Stomach (tissue), 9 donors: ENCODE results near the gene TRIM21. TPM values are rescaled to one million over a fixed set of nuclear protein-coding genes. Genes with fewer than 3 reads are reported as not detected.
"Not testable (repeated sequence)": the region's sequence is repeated elsewhere in the genome, so short reads cannot be mapped to it uniquely, and the experiment has no call there.

ENCODE experiments used
- DNase-seq, 2 donors: peaks; one replicate each; pipeline versions ENCODE4 v3.0.0 to v3.0.0-alpha.2; 2013 to 2019
- H3K27ac ChIP-seq, 5 donors: fragments of 200-600 bp in 4 of 5; sonication (generic) in 4 of 5; one replicate each; pipeline ENCODE4 v1.5.1; 2013 to 2019; ENCODE audit warnings: mild to moderate bottlenecking in 1 of 5, moderate library complexity in 1 of 5
- H3K27me3 ChIP-seq, 3 donors: fragments of 200-600 bp; sonication (generic); one replicate each; pipeline ENCODE4 v1.5.1; 2017 to 2019; ENCODE audit warnings: mixed run types in 1 of 3
- H3K36me3 ChIP-seq, 4 donors: fragments of 200-600 bp; sonication (generic); 1 replicate in 3 of 4; 2 replicates in 1 of 4; pipeline ENCODE4 v1.5.1; 2016 to 2019
- H3K4me1 ChIP-seq, 4 donors: fragments of 200-600 bp; sonication (generic); one replicate each; pipeline ENCODE4 v1.5.1; 2016 to 2019
- H3K4me3 ChIP-seq, 4 donors: fragments of 200-600 bp; sonication (generic) in 3 of 4; one replicate each; pipeline ENCODE4 v1.5.1; 2016 to 2019; ENCODE audit warnings: mild to moderate bottlenecking in 1 of 4
- H3K9me3 ChIP-seq, 4 donors: fragments of 200-600 bp; sonication (generic); one replicate each; pipeline ENCODE4 v1.5.1; 2016 to 2019
- CTCF ChIP-seq, 7 experiments: fragments of 450-650 bp in 4 of 7; fragments of 200-600 bp in 3 of 7; sonication (generic) in 3 of 7; IDR thresholded peaks; one replicate each; pipeline ENCODE4 v1.5.1; 2016 to 2019; ENCODE audit warnings: antibody characterized with exemption in 7 of 7, control low read depth in 2 of 7, mild to moderate bottlenecking in 1 of 7
- EP300 ChIP-seq: sonication (generic); formaldehyde crosslinking; IDR thresholded peaks from one replicate; pipeline ENCODE4 v1.6.1; 2017; ENCODE audit warnings: antibody characterized with exemption
- POLR2A ChIP-seq, 4 donors: fragments of 450-650 bp; IDR thresholded peaks; one replicate each; pipeline ENCODE4 v1.6.1; 2016; ENCODE audit warnings: antibody characterized with exemption in 4 of 4, control low read depth in 2 of 4, mild to moderate bottlenecking in 1 of 4, moderate library complexity in 1 of 4
- POLR2AphosphoS5 ChIP-seq, 3 donors: sonication (generic); formaldehyde crosslinking; IDR thresholded peaks; one replicate each; pipeline ENCODE4 v1.6.1; 2016; ENCODE audit warnings: antibody characterized with exemption in 3 of 3
- WGBS, 5 donors: extraction: QIAGEN DNeasy Blood & Tissue Kit in 3 of 5; methylation state at CpG; one replicate each; pipeline versions ENCODE4 v1.1.5 to v1.1.7; 2013 to 2018; 5-methylcytosine and 5-hydroxymethylcytosine counted together
- intact Hi-C: fragments of 100-400 bp; cut with DNase I; formaldehyde crosslinking; loops from one replicate; pipeline ENCODE4 v1.15.1; 2023; ENCODE audit warnings: low total_unique reads
- polyA plus RNA-seq, 3 donors: library from polyadenylated mRNA; stranded (reverse); fragments of 200-250 nt; gene quantifications; one replicate each; pipeline ENCODE4 v1.2.3, GENCODE V29; 2013
- total RNA-seq, 5 donors: library from RNA; depleted of rRNA; stranded (reverse); fragments of >200 nt; gene quantifications; one replicate each; pipeline versions ENCODE4 v1.1.0 to v1.2.3, GENCODE V29; 2014 to 2016
- donor health status: healthy with polysubstance abuse.
- donor health status: Bipolar disorder and iron deficiency.
- donor health status: healthy.

Gene TRIM21
- total and polyA plus RNA-seq, 8 donors, result 11.7 to 30.2 (median 17.0) TPM

DNA sequence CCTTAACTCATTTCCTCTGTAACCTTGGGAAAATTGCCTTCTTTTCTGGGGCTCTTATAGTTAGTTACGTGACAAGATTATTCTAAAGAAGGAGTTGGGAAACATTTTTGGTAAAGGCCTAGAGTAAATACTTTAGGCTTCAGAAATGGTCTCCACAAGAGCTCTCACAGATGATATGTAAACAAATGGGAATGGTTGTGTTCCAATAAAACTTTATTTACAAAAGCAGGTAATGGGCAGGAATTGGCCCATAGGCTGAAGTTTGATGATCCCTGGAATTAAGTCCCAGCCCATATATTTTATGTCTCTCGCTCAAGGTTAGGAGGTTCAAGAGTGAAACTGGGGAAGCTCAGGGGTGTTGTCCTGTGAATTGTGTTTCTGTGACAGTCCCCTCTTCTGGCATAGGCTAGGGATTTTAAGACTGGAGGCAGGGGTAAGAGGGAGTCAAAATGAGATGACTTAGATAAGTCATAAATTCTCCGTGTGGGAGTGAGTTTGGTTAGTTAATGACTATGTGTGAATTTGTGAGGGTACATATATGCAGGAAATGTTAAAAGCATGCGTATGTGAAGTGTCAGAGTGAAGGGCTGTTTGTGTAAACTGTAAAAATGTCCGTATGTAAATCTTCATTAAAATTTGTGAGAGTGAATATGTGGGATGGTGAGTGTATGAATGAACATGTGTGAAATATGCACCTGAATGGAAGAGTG lies 17.9 kb downstream of the TRIM21 start:
- Histone ChIP-seq H3K27ac (no peak overlapping the region), H3K4me1 (no peaks in the 10 kb centered on the region), H3K4me3 (no peak overlapping the region), H3K27me3 (no peaks in the 10 kb centered on the region), H3K36me3 (no peaks in the 10 kb centered on the region), H3K9me3 (no peaks in the 10 kb centered on the region)
- DNase-seq, result no peak
- WGBS, 5 donors, result 72 to 84% (median 77%) methylated on average over 5 of the region's 5 CpGs
- intact Hi-C loops, result no loop called here
- TF ChIP-seq POLR2AphosphoS5 (IDR thresholded peaks at IDR 0.05) (no peak), POLR2A (IDR thresholded peaks at IDR 0.05) (no peak), CTCF (IDR thresholded peaks at IDR 0.05) (no peak), EP300 (no peak)

GRCh38 chr11:4370166-4370565 lies 23.3 kb downstream of the TRIM21 start:
- intact Hi-C loops, result no loop called here
- Histone ChIP-seq H3K4me3 (no peak overlapping the region), H3K36me3 (no peaks in the 10 kb centered on the region), H3K4me1 (no peaks in the 10 kb centered on the region), H3K27me3 (no peaks in the 10 kb centered on the region), H3K9me3 (no peaks in the 10 kb centered on the region), H3K27ac (no peak overlapping the region)
- TF ChIP-seq CTCF (IDR thresholded peaks at IDR 0.05), result no peak
- TF ChIP-seq POLR2AphosphoS5 (IDR thresholded peaks at IDR 0.05), result no peak
- no peak for TF ChIP-seq EP300
- no peak for TF ChIP-seq POLR2A (IDR thresholded peaks at IDR 0.05)
- WGBS, 5 donors, result 62 to 79% (median 69%) methylated on average over 3 of the region's 3 CpGs
- DNase-seq, result no peak

DNA sequence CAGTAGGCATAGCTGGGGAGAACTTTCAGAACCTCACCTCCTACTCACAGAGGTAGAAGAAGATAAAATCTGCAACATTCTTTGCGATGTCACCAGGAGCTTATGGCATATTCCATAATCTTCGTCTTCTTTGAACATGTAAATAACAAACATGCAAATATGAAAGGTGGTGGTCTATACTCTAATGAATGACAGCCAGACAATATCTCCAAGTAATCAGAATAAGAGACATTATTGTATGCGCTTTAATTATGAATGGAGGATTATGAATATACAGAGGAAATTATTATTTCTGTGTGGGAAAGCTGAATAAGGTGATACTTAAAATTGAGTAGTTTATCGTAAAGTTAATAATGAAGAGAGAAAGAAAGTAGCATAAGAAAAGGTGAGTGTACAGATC lies 25.2 kb downstream of the TRIM21 start, which contains the start of gene OR52B4:
Gene OR52B4 (minus strand): TSS at position 101 of the 400 bp plus-strand sequence. CDS start 91 bp downstream, at position 10.
- Histone ChIP-seq H3K9me3 (no peaks in the 10 kb centered on the region), H3K27ac (no peak within 1 kb of the TSS), H3K4me3 (no peak within 1 kb of the TSS), H3K27me3 (no peaks in the 10 kb centered on the region), H3K36me3 (no peaks in the 10 kb centered on the region), H3K4me1 (no peaks in the 10 kb centered on the region)
- intact Hi-C loops, result no loop called here
- DNase-seq, result no peak
- no peak for TF ChIP-seq POLR2AphosphoS5 (IDR thresholded peaks at IDR 0.05)
- no peak for TF ChIP-seq EP300
- TF ChIP-seq POLR2A (IDR thresholded peaks at IDR 0.05), result no peak
- no peak for TF ChIP-seq CTCF (IDR thresholded peaks at IDR 0.05)
- WGBS, 5 donors, result 69 to 97% (median 84%) methylated on average over 4 of the region's 4 CpGs

DNA sequence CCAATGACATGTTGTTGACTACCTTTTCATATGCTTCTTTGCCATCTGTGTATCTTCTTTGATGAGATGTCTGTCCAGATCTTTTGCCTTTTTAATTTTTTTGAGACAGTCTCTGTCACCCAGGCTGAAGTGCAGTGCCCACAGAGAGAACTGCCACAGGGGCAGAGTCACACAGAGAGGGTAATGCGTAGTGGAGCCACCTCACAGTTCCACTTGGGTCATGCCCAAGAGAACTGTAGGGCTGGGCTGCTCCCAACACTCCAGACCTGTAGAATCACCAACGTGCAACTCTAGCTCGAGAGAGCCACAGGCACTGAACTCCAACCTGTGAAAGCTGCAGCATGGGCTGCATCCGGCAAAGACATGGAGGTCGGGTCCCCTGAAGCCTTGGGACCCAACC lies 45.4 kb downstream of the TRIM21 start:
- H3K4me1 ChIP-seq, result not testable (repeated sequence)
- 67 to 96% (median 84%) methylated on average over 1 of the region's 5 CpGs; no CpG with 5 or more reads in 1 of the 5 donors for WGBS, 5 donors

DNA sequence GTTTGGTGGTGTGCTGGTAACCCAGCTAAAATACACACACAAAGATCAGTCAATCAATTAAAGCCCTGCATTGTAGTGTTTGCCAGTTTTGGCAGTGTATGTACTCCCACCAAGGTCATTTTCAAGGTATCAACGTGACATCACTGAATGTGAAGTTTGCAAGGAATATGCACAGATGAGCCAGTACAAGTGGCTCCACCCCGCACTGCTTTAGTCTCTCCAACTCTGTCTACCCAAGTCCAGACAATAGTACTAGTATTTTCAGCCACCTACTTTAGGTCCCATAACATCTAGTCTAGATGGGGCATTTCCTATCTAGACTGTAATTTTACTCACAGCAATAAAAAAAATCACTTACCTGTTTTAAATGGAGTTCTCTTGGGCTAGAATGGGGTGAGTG lies 48.1 kb downstream of the TRIM21 start:
- intact Hi-C loops, H3K27ac ChIP-seq: not testable (repeated sequence)
- 80 to 98% (median 86%) methylated on average over 1 to 2 of the region's 2 CpGs for WGBS, 5 donors

More for the DNA sequence above, 45.4 kb downstream of the TRIM21 start:
- H3K27me3 ChIP-seq, DNase-seq, intact Hi-C loops, H3K4me3 ChIP-seq, H3K9me3 ChIP-seq, H3K36me3 ChIP-seq, H3K27ac ChIP-seq: not testable (repeated sequence)

More for the DNA sequence above, 48.1 kb downstream of the TRIM21 start:
- H3K9me3 ChIP-seq, H3K4me3 ChIP-seq, H3K36me3 ChIP-seq, DNase-seq, H3K27me3 ChIP-seq, H3K4me1 ChIP-seq: not testable (repeated sequence)

Other genes with a start within 250 kb of the TRIM21 start
- not detected for gene OR52B4, start 25.3 kb downstream of the TRIM21 start, total RNA-seq
- gene OR52B4, start 25.3 kb downstream of the TRIM21 start, polyA plus RNA-seq, result not detected
- gene OR52K2, start 55.6 kb upstream of the TRIM21 start, total RNA-seq, result not detected
- gene OR52K2, start 55.6 kb upstream of the TRIM21 start, polyA plus RNA-seq, result not detected
- not detected for gene OR52K1, start 88.9 kb upstream of the TRIM21 start, total RNA-seq
- not detected for gene OR52K1, start 88.9 kb upstream of the TRIM21 start, polyA plus RNA-seq
- not detected for gene OR52M1, start 151.5 kb upstream of the TRIM21 start, total RNA-seq
- gene OR52M1, start 151.5 kb upstream of the TRIM21 start, polyA plus RNA-seq, result not detected
- not detected for gene OR52I2, start 188.0 kb upstream of the TRIM21 start, total RNA-seq
- not detected for gene OR52I2, start 188.0 kb upstream of the TRIM21 start, polyA plus RNA-seq
- gene OR52I1, start 200.3 kb upstream of the TRIM21 start, total RNA-seq, result not detected
- gene OR52I1, start 200.3 kb upstream of the TRIM21 start, polyA plus RNA-seq, result not detected
- 10 to 100 TPM in 3 of 5 donors, 1 to 10 TPM in 1, not detected in 1; 4.5 to 32.0 (median 16.8) TPM for gene TRIM68, start 214.5 kb upstream of the TRIM21 start, total RNA-seq
- gene TRIM68, start 214.5 kb upstream of the TRIM21 start, polyA plus RNA-seq, result 10 to 100 TPM in 1 of 3 donors, 1 to 10 TPM in 2; 6.5 to 12.1 (median 7.0) TPM
- not detected for gene OR51D1, start 243.8 kb upstream of the TRIM21 start, total RNA-seq
- gene OR51D1, start 243.8 kb upstream of the TRIM21 start, polyA plus RNA-seq, result not detected